HepG2 (cell line): ENCODE measurements around the gene ATPAF1. TPM values are rescaled to one million over a fixed set of nuclear protein-coding genes. Genes with fewer than 3 reads are reported as not detected.

ENCODE experiments used
- ATAC-seq: fragments of 200-7000 bp; cut with Tn5 transposase; 3 replicates; pipeline ENCODE4 v1.9.1; 2020; ENCODE audit warnings: mild to moderate bottlenecking, moderate library complexity
- BruUV-seq: library from RNA; stranded (reverse); fragments of 400-500 nt; replicated peaks from 2 replicates; lab custom pipeline; 2021; lab: Mats Ljungman, UMichigan
- CTCF ChIA-PET: fragments of 300-600 bp; formaldehyde crosslinking; extraction: SDS; loops from one replicate; lab custom pipeline; 2021; ENCODE audit warnings: low total read pairs, inconsistent platforms, low intra/inter-chr PET ratio; lab: Yijun Ruan, JAX
- POLR2A ChIA-PET: fragments of 350-600 bp; sonication (Branson Sonifier 250); formaldehyde crosslinking; loops from one replicate; lab custom pipeline; 2020; ENCODE audit warnings: antibody characterized with exemption, inconsistent platforms; lab: Yijun Ruan, JAX
- DNase-seq: peaks from one replicate; pipeline ENCODE4 v3.0.0-alpha.2; 2015; ENCODE audit warnings: low spot score
- FAIRE-seq: peaks from 3 replicates; lab custom pipeline; 2011; peaks lifted over from hg19 to GRCh38; lab: Jason Lieb, UNC
- H2AFZ ChIP-seq: one replicate; pipeline ENCODE4 v1.6.1; 2011; ENCODE audit warnings: low read length, inconsistent platforms
- H3K27ac ChIP-seq: fragments of 300-600 bp; 3 replicates; pipeline ENCODE4 v1.8.0; 2011; ENCODE audit warnings: mixed run types, mild to moderate bottlenecking, mixed read lengths, low read length, inconsistent platforms; ENCODE audit not compliant: insufficient read depth; ENCODE audit errors: extremely low read length
- H3K27me3 ChIP-seq, 2 experiments: fragments of 200-600 bp in 1 of 2; 2 replicates in 1 of 2; 3 replicates in 1 of 2; pipeline versions ENCODE4 v1.6.0 to v1.8.0; 2011; ENCODE audit warnings: low read length in 2 of 2, mild to moderate bottlenecking in 2 of 2, moderate library complexity in 2 of 2, inconsistent platforms in 1 of 2; ENCODE audit not compliant: insufficient read depth in 2 of 2, control insufficient read depth in 1 of 2
- H3K36me3 ChIP-seq, 2 experiments: fragments of 200-600 bp in 1 of 2; replicated peaks in 1 of 2; 2 replicates in 1 of 2; 3 replicates in 1 of 2; pipeline versions ENCODE4 v1.5.1 to v1.8.0; 2011; ENCODE audit warnings: low read length in 2 of 2, inconsistent platforms in 1 of 2; ENCODE audit not compliant: insufficient read depth in 2 of 2, control insufficient read depth in 1 of 2
- H3K4me1 ChIP-seq: 2 replicates; pipeline ENCODE4 v1.5.1; 2012; ENCODE audit warnings: low read length, inconsistent platforms; ENCODE audit not compliant: insufficient read depth
- H3K4me2 ChIP-seq: 2 replicates; pipeline ENCODE4 v1.6.0; 2011; ENCODE audit warnings: low read depth, low read length, inconsistent platforms
- H3K4me3 ChIP-seq, 3 experiments: fragments of 200-600 bp in 1 of 3; sonication (generic), shearing (Covaris generic) in 1 of 3; replicated peaks in 1 of 3; 2 replicates each; pipeline ENCODE4 v1.5.1; 2011 to 2016; ENCODE audit warnings: low read length in 3 of 3, inconsistent platforms in 2 of 3, low read depth in 2 of 3, mild to moderate bottlenecking in 2 of 3, control low read depth in 1 of 3, mixed read lengths in 1 of 3; ENCODE audit not compliant: insufficient read depth in 1 of 3
- H3K79me2 ChIP-seq: one replicate; pipeline ENCODE4 v1.6.1; 2011; ENCODE audit warnings: low read length, inconsistent platforms; ENCODE audit not compliant: insufficient read depth
- H3K9ac ChIP-seq: 2 replicates; pipeline ENCODE4 v1.6.0; 2011; ENCODE audit warnings: mild to moderate bottlenecking, low read depth, low read length, inconsistent platforms; ENCODE audit not compliant: insufficient read depth
- H3K9me3 ChIP-seq: 2 replicates; pipeline ENCODE4 v1.5.1; 2012; ENCODE audit warnings: mild to moderate bottlenecking, low read length
- H4K20me1 ChIP-seq: 2 replicates; pipeline ENCODE4 v1.6.0; 2011; ENCODE audit warnings: inconsistent platforms, mild to moderate bottlenecking, low read length, moderate library complexity; ENCODE audit not compliant: insufficient read depth
- AFF4 ChIP-seq: sonication (generic); formaldehyde crosslinking; IDR thresholded peaks from 2 replicates; pipeline ENCODE4 v1.4.0; 2020; ENCODE audit warnings: missing genetic modification reagents
- HMG20B ChIP-seq: conservative IDR thresholded peaks from 2 replicates; pipeline ENCODE4 v1.6.1; 2016; ENCODE audit warnings: missing genetic modification reagents, missing compliant biosample characterization
- KDM2A ChIP-seq: sonication (generic); formaldehyde crosslinking; IDR thresholded peaks from 2 replicates; pipeline ENCODE4 v1.4.0; 2020; ENCODE audit warnings: low read depth, missing genetic modification reagents, borderline replicate concordance
- MAX ChIP-seq: IDR thresholded peaks from 2 replicates; pipeline ENCODE4 v1.6.1; 2012; ENCODE audit warnings: inconsistent platforms
- SYNCRIP ChIP-seq: fragments of 200-400 bp; formaldehyde crosslinking; IDR thresholded peaks from 2 replicates; pipeline ENCODE4 v1.6.1; 2018; ENCODE audit warnings: mild to moderate bottlenecking, low read depth, low read length; ENCODE audit not compliant: insufficient read depth
- ZFP82 ChIP-seq: sonication (generic); formaldehyde crosslinking; IDR thresholded peaks from 2 replicates; pipeline ENCODE4 v1.5.1; 2020; ENCODE audit warnings: mild to moderate bottlenecking, missing genetic modification reagents, borderline replicate concordance
- ZNF572 ChIP-seq: sonication (generic); formaldehyde crosslinking; IDR thresholded peaks from 2 replicates; pipeline ENCODE4 v1.5.1; 2020; ENCODE audit warnings: mild to moderate bottlenecking, missing genetic modification reagents
- ZNF709 ChIP-seq: sonication (generic); formaldehyde crosslinking; IDR thresholded peaks from 2 replicates; pipeline ENCODE4 v1.5.0; 2020; ENCODE audit warnings: mild to moderate bottlenecking, missing genetic modification reagents
- ZNF746 ChIP-seq: sonication (generic); formaldehyde crosslinking; IDR thresholded peaks from 2 replicates; pipeline ENCODE4 v1.8.0; 2022; ENCODE audit warnings: mild to moderate bottlenecking, missing genetic modification reagents
- whole genome bisulfite sequencing: methylation state at CpG from one replicate; pipeline ENCODE4 v1.1.6; 2017; ENCODE audit warnings: low lambda C conversion rate; 5-methylcytosine and 5-hydroxymethylcytosine counted together
- in situ Hi-C: cut with HindIII; loops from 2 replicates; pipeline ENCODE4 v1.10.0; 2017; ENCODE audit warnings: low pct_unique_long_range_greater_than_20kb; ENCODE audit not compliant: extremely low pct_ligation_motif_present
- intact Hi-C: fragments of 100-400 bp; cut with micrococcal nuclease; formaldehyde crosslinking; loops from one replicate; pipeline ENCODE4 v1.10.0; 2022; ENCODE audit not compliant: unreplicated experiment
- polyA plus RNA-seq, 8 experiments: library from polyadenylated mRNA; depleted of rRNA in 3 of 8; stranded (reverse) in 7 of 8; unstranded in 1 of 8; fragments of >200 nt; fragmentation: Illumina TruSeq in 4 of 8; extraction: Trizol in 4 of 8; gene quantifications; 2 replicates each; pipeline versions ENCODE4 v1.2.1 to v1.2.3, GENCODE V29; 2011 to 2016; ENCODE audit warnings: low read depth in 4 of 8, missing spikeins in 1 of 8, mixed read lengths in 1 of 8; ENCODE audit not compliant: insufficient read depth in 1 of 8
- total RNA-seq, 5 experiments: library from RNA; depleted of rRNA; stranded (reverse); fragments of >200 nt; fragmentation: Illumina TruSeq; extraction: Trizol; gene quantifications; 2 replicates each; pipeline ENCODE4 v1.2.3, GENCODE V29; 2016; ENCODE audit warnings: low read depth in 1 of 5

Gene ATPAF1
- total and polyA plus RNA-seq, 2 of the 13 experiments (the other 11 are each of a cell fraction or from before 2014, with no cell fraction given) = 66.6 to 76.7 TPM

DNA sequence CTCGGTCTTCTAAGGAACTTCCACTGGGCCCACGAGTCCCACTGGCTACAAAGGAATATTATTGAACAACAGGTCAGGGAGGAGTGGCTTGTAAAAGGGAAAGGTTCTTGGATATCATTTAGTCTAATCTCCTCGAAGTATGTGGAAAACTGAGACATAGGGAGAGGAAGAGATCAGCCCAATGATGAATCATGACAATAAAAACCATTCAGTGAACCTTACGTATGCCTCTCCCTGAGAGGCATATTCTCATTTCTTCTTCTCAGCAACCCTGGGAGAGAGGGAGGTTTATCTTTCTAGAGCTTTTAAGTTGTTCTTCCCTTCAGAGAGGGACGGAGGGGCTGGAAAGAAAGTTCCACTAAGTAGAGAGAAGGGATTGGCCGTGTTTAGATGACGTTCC lies 46.2 kb downstream of the ATPAF1 start:
- Histone ChIP-seq H3K4me3 (no peak overlapping the region), H3K9me3 (no peaks in the 10 kb centered on the region), H3K4me1 (peaks cover 42% of the 10 kb centered on the region), H2AFZ (no peak overlapping the region), H3K79me2 (no peaks in the 10 kb centered on the region)
- no peak for FAIRE-seq
- CTCF ChIA-PET = interaction anchor here (1.5 kb wide), 1 partner anchor 103 kb away, joined by 9 read pairs; no protein-coding TSS in a partner anchor
- in situ Hi-C loops = no loop called here
- TF ChIP-seq KDM2A (CRISPR knock-in tag) (no peak), MAX (no peak), ZFP82 (no peak), HMG20B (CRISPR knock-in tag) (no peak), ZNF746 (CRISPR knock-in tag) (no peak), ZNF709 (CRISPR knock-in tag) (no peak), AFF4 (CRISPR knock-in tag) (no peak), SYNCRIP (no peak), ZNF572 (no peak)
- TF ChIP-seq, all 625 proteins: peak for 0
- H3K36me3 ChIP-seq = no peaks in the 10 kb centered on the region
- DNase-seq = no peak
- 37% methylated on average over 7 of the region's 7 CpGs for WGBS
- H3K27me3 ChIP-seq = no peaks in the 10 kb centered on the region; a peak in 1 of 5 replicates
- H3K9ac ChIP-seq = no peak overlapping the region
- no peak overlapping the region for H3K4me2 ChIP-seq
- intact Hi-C loops = loop anchor here (1.0 kb wide), 1 partner anchor 103 kb away; no protein-coding TSS in a partner anchor
- ATAC-seq = no peak
- POLR2A ChIA-PET = interaction anchor here (2.0 kb wide), 1 partner anchor 18 kb away, joined by 9 read pairs; the partner anchor contains the start of gene MKNK1
- H4K20me1 ChIP-seq = no peaks in the 10 kb centered on the region
- BruUV-seq = no TSS peak
- no peak overlapping the region for H3K27ac ChIP-seq
